Measurements from ENCODE around the gene IRX1.

The IRX1 gene

DNA sequence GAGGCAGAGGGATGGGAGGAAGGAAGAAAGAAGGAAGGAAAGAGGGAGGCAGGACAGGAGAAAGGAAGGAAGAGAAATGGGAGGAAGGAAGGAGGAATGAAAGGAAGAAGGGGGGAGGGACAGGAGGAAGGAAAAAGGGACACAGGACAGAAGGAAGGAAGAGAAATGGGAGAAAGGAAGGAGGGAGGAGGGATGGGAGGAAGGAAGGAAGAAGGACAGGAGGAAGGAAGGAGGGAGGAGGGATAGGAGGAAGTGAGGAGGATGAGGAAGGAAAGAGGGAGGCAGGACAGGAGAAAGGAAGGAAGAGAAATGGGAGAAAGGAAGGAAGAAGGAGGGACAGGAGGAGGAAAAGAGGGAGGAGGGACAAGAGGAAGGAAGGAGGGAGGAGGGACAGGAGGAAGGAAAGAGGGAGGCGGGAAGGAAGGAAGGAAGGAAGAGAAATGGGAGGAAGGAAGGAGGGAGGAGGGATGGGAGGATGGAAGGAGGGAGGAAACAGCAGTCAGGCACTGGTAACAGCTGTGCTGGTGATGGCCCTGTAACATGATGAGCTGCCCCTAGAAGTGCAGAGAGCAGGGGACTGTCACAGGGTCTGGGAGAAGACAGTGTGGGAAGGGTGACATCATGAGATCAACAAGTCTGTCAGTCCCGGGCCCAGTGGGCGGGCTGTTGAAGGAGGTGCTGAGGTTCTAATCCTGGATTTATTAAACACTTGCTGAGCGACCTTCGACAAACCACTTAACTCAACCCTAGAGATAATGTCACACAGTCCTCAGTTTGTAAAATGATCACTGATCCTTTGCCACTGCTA is 10.7 kb upstream of the IRX1 start:
- Histone ChIP-seq H4K91ac (ENCODE audit: low read depth, low read length) (no peak overlapping the region), H3K27ac (ENCODE audit: low read depth, low read length) (no peak overlapping the region), H3K9ac (ENCODE audit: low read length) (no peak overlapping the region), H2BK5ac (ENCODE audit: low read depth, low read length, poor library complexity) (no peak overlapping the region), H3K4me2 (ENCODE audit: low read length) (no peak overlapping the region), H3K4me3 (ENCODE audit: low read depth, low read length) (no peak overlapping the region), H3K9me3 (ENCODE audit: insufficient read depth, low read depth, low read length) (peaks cover 2% of the 10 kb centered on the region), H3K14ac (ENCODE audit: low read length) (no peak overlapping the region), H4K12ac (ENCODE audit: low read depth, low read length) (no peak overlapping the region), H3K79me1 (ENCODE audit: low read length) (no peaks in the 10 kb centered on the region), H3K79me2 (ENCODE audit: control insufficient read depth, insufficient read depth, low read length, poor library complexity) (no peaks in the 10 kb centered on the region), H3K4ac (ENCODE audit: low read depth, low read length) (no peak overlapping the region), H3K23ac (ENCODE audit: low read length) (no peak overlapping the region), H2AFZ (ENCODE audit: insufficient read depth, low read length, poor library complexity) (no peak overlapping the region), H4K8ac (ENCODE audit: low read depth, low read length) (no peak overlapping the region), H2BK120ac (ENCODE audit: insufficient read depth, low read length, poor library complexity) (no peak overlapping the region), H3K27me3 (ENCODE audit: insufficient read depth, low read length) (peaks cover 5% of the 10 kb centered on the region), H3K4me1 (ENCODE audit: control insufficient read depth in 1 of 2, insufficient read depth in 2 of 2, low read length in 2 of 2) (no peaks in the 10 kb centered on the region), H3K36me3 (ENCODE audit: control insufficient read depth in 1 of 2, insufficient read depth in 2 of 2, low read length in 2 of 2) (no peaks in the 10 kb centered on the region), H2BK12ac (ENCODE audit: low read length) (no peak overlapping the region), H3K18ac (ENCODE audit: low read length) (no peak overlapping the region), H2AK5ac (ENCODE audit: low read length) (no peak overlapping the region)
- no peak for DNase-seq
- WGBS (ENCODE audit: extremely low coverage, insufficient coverage, insufficient read length) = no CpG with 5 or more reads among the region's 5 CpGs

DNA sequence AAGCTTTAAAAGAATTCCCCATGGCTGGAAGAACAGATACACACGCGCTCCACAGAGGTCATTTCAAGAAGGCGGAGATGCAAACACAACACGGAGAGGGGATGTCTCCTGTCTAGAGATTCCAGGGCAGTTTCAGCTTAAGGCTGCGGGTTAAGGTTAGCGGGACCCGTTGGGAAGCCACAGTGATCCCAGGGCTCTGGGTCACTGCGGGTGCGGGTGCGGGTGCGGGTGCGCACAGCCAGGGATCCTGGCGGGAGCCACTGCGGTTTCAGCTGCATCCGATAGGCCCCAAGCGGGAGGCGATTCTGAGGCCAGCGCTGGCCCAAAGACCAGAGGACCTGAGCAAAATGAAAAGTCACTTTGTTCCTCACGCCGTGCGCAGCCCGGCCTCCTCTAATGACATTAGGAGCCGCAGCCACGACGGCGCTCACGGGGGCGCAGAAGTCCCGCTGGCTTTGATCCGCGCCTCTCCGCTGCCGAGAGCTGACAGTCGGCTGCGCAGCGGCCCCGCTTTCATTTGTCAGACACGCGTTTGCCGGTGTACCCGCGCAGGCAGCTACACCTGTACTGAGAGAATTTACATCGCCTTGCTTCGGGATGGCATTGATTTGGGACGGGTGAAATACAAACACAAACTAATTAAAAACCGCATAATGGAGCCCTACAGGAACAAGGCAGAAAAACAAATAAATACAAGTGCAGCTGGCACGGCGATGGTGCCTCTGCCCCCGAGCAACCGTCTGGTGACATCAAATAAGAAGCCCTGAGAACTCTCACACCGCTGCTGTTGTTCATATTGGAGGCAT is 5.3 kb upstream of the IRX1 start:
- WGBS (ENCODE audit: extremely low coverage, insufficient coverage, insufficient read length) = no CpG with 5 or more reads among the region's 51 CpGs
- Histone ChIP-seq H3K4me3 (ENCODE audit: low read depth, low read length) (no peak overlapping the region), H3K4me1 (ENCODE audit: control insufficient read depth in 1 of 2, insufficient read depth in 2 of 2, low read length in 2 of 2) (peaks cover 4 to 10% of the 10 kb centered on the region in 2 experiments), H3K9ac (ENCODE audit: low read length) (no peak overlapping the region), H3K9me3 (ENCODE audit: insufficient read depth, low read depth, low read length) (peaks cover 4% of the 10 kb centered on the region), H2AFZ (ENCODE audit: insufficient read depth, low read length, poor library complexity) (no peak overlapping the region), H3K27ac (ENCODE audit: low read depth, low read length) (no peak overlapping the region), H3K36me3 (ENCODE audit: control insufficient read depth in 1 of 2, insufficient read depth in 2 of 2, low read length in 2 of 2) (no peaks in the 10 kb centered on the region), H2BK5ac (ENCODE audit: low read depth, low read length, poor library complexity) (no peak overlapping the region), H4K8ac (ENCODE audit: low read depth, low read length) (no peak overlapping the region), H4K91ac (ENCODE audit: low read depth, low read length) (no peak overlapping the region), H3K18ac (ENCODE audit: low read length) (no peak overlapping the region), H3K79me2 (ENCODE audit: control insufficient read depth, insufficient read depth, low read length, poor library complexity) (no peaks in the 10 kb centered on the region), H2BK12ac (ENCODE audit: low read length) (no peak overlapping the region), H3K27me3 (ENCODE audit: insufficient read depth, low read length) (peaks cover 56% of the 10 kb centered on the region), H3K4me2 (ENCODE audit: low read length) (no peak overlapping the region), H3K23ac (ENCODE audit: low read length) (no peak overlapping the region), H3K4ac (ENCODE audit: low read depth, low read length) (no peak overlapping the region), H2AK5ac (ENCODE audit: low read length) (no peak overlapping the region), H3K79me1 (ENCODE audit: low read length) (no peaks in the 10 kb centered on the region), H3K14ac (ENCODE audit: low read length) (no peak overlapping the region), H2BK120ac (ENCODE audit: insufficient read depth, low read length, poor library complexity) (no peak overlapping the region), H4K12ac (ENCODE audit: low read depth, low read length) (no peak overlapping the region)
- no peak for DNase-seq

DNA sequence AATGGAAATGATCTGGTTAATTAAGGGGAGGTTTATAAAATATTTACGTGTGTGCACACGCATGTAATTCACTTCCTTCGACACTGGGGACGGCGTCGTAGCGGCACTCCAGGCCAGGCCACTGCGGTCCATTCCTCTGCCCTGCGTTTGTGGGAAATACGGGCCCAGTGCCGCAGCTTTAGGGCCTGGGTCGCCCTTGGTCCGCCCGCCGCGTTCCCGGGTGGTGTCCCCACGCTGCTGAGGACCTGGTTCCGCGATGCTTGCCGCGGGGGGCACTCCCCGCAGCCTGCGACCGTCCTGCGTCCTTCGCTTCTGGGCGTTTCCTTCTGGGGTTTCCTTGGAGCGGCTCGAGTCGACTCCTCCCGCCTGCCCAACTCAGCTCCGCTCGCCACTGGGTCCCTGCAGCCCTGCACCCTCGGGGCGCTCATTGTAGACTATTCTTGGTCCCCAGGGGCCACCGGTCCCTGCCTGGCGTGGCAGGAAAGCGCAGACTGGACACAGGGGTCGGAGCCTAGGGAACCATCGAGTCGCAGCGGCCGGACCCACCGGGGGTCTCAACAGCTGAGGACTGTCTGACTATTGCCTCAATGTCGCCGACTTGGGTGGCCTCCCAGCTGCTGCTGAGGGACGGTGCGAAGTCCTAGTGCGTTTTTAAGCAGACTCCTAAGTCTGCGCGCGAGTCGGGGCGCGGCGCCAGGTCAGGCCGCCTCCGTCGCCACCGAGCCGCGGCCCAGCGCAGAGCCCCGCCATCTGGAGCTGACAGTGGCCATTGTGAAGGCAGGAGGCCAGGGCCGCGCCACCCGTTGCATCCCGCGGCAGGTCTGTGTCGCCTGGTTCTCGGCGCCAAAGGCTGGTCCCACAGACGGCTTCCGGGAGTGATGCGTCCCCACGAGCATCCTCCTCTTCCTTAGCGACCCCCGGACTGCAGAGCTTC is 4.4 kb upstream of the IRX1 start:
- peaks cover 64% of the 10 kb centered on the region for H3K27me3 ChIP-seq (ENCODE audit: insufficient read depth, low read length)
- WGBS (ENCODE audit: extremely low coverage, insufficient coverage, insufficient read length) = no CpG with 5 or more reads among the region's 79 CpGs
- H3K9me3 ChIP-seq (ENCODE audit: insufficient read depth, low read depth, low read length) = peaks cover 4% of the 10 kb centered on the region
- H3K79me1 ChIP-seq (ENCODE audit: low read length) = no peaks in the 10 kb centered on the region
- H4K91ac ChIP-seq (ENCODE audit: low read depth, low read length) = no peak overlapping the region
- H2BK12ac ChIP-seq (ENCODE audit: low read length) = no peak overlapping the region
- no peak for DNase-seq
- H3K79me2 ChIP-seq (ENCODE audit: control insufficient read depth, insufficient read depth, low read length, poor library complexity) = no peaks in the 10 kb centered on the region
- H3K4me2 ChIP-seq (ENCODE audit: low read length) = no peak overlapping the region
- H2BK5ac ChIP-seq (ENCODE audit: low read depth, low read length, poor library complexity) = no peak overlapping the region
- no peak overlapping the region for H3K4me3 ChIP-seq (ENCODE audit: low read depth, low read length)
- H2AFZ ChIP-seq (ENCODE audit: insufficient read depth, low read length, poor library complexity) = no peak overlapping the region
- H2BK120ac ChIP-seq (ENCODE audit: insufficient read depth, low read length, poor library complexity) = no peak overlapping the region
- H3K9ac ChIP-seq (ENCODE audit: low read length) = no peak overlapping the region
- H3K36me3 ChIP-seq (ENCODE audit: control insufficient read depth in 1 of 2, insufficient read depth in 2 of 2, low read length in 2 of 2) = no peaks in the 10 kb centered on the region
- H3K4ac ChIP-seq (ENCODE audit: low read depth, low read length) = no peak overlapping the region
- H3K18ac ChIP-seq (ENCODE audit: low read length) = no peak overlapping the region
- H3K14ac ChIP-seq (ENCODE audit: low read length) = no peak overlapping the region
- peaks cover 4 to 10% of the 10 kb centered on the region in 2 experiments for H3K4me1 ChIP-seq (ENCODE audit: control insufficient read depth in 1 of 2, insufficient read depth in 2 of 2, low read length in 2 of 2)
- no peak overlapping the region for H2AK5ac ChIP-seq (ENCODE audit: low read length)
- no peak overlapping the region for H3K27ac ChIP-seq (ENCODE audit: low read depth, low read length)
- no peak overlapping the region for H3K23ac ChIP-seq (ENCODE audit: low read length)
- H4K12ac ChIP-seq (ENCODE audit: low read depth, low read length) = no peak overlapping the region
- H4K8ac ChIP-seq (ENCODE audit: low read depth, low read length) = no peak overlapping the region

DNA sequence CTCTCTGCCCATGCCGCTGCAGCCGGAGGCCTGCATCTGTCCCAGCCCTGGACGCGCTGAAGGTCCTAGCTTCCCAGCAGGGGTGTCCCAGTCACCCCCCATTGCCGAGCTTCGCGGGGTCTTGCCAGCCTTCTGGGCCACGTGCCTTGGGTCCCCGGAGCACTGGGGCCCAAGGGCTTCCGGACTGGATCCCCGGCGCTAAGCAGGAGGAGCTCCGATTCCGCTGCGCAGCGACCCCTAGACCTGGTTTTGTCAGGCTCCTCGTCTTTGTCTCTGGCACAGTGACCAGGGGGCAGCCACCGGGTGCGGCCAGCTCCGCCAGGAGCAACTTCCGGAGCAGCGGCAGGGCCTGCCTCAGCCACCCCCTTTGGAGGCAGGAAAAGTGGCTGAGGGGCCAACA is 3.3 kb upstream of the IRX1 start:
- Histone ChIP-seq H4K8ac (ENCODE audit: low read depth, low read length) (no peak overlapping the region), H2AFZ (ENCODE audit: insufficient read depth, low read length, poor library complexity) (no peak overlapping the region), H2BK120ac (ENCODE audit: insufficient read depth, low read length, poor library complexity) (no peak overlapping the region), H3K4me1 (ENCODE audit: control insufficient read depth in 1 of 2, insufficient read depth in 2 of 2, low read length in 2 of 2) (peaks cover 4 to 10% of the 10 kb centered on the region in 2 experiments), H3K9me3 (ENCODE audit: insufficient read depth, low read depth, low read length) (peaks cover 4% of the 10 kb centered on the region), H2BK5ac (ENCODE audit: low read depth, low read length, poor library complexity) (no peak overlapping the region), H3K36me3 (ENCODE audit: control insufficient read depth in 1 of 2, insufficient read depth in 2 of 2, low read length in 2 of 2) (no peaks in the 10 kb centered on the region), H3K23ac (ENCODE audit: low read length) (no peak overlapping the region), H3K18ac (ENCODE audit: low read length) (no peak overlapping the region), H2AK5ac (ENCODE audit: low read length) (no peak overlapping the region), H4K12ac (ENCODE audit: low read depth, low read length) (no peak overlapping the region), H3K4ac (ENCODE audit: low read depth, low read length) (no peak overlapping the region), H3K27ac (ENCODE audit: low read depth, low read length) (no peak overlapping the region), H2BK12ac (ENCODE audit: low read length) (no peak overlapping the region), H3K79me2 (ENCODE audit: control insufficient read depth, insufficient read depth, low read length, poor library complexity) (no peaks in the 10 kb centered on the region), H3K79me1 (ENCODE audit: low read length) (no peaks in the 10 kb centered on the region), H3K9ac (ENCODE audit: low read length) (no peak overlapping the region), H3K27me3 (ENCODE audit: insufficient read depth, low read length) (peaks cover 72% of the 10 kb centered on the region), H3K4me3 (ENCODE audit: low read depth, low read length) (no peak overlapping the region), H3K14ac (ENCODE audit: low read length) (no peak overlapping the region), H3K4me2 (ENCODE audit: low read length) (no peak overlapping the region), H4K91ac (ENCODE audit: low read depth, low read length) (no peak overlapping the region)
- no peak for DNase-seq
- no CpG with 5 or more reads among the region's 22 CpGs for whole genome bisulfite sequencing (ENCODE audit: extremely low coverage, insufficient coverage, insufficient read length)
